Activated T-cell treated with anti-CD3 and anti-CD28 coated beads for 48 hours (primary cell): Measurements from ENCODE around the gene PALMD.
A peak's percentile ranks its signal among the peaks of the same experiment; 100 is the strongest.

Experiments used
- DNase-seq: peaks from one replicate; pipeline ENCODE4 v3.0.0-alpha.2; 2020; ENCODE audit warnings: low read depth

The PALMD gene

GRCh38 chr1:99697580-99697979 lies 51.7 kb downstream of the PALMD start:
- DNase-seq, result no peak

- no peak for DNase-seq
Measured at GRCh38 chr1:99700020-99700419, 54.1 kb downstream of the PALMD start.

- DNase-seq, result no peak
Measured at GRCh38 chr1:99702221-99702620, 56.3 kb downstream of the PALMD start.

- no peak for DNase-seq
Measured at GRCh38 chr1:99704356-99704816, 58.5 kb downstream of the PALMD start.

GRCh38 chr1:99705385-99705784 lies 59.5 kb downstream of the PALMD start:
- DNase-seq, result no peak

GRCh38 chr1:99707535-99708142 lies 61.7 kb downstream of the PALMD start:
- peak; percentile 42 for DNase-seq

GRCh38 chr1:99710994-99711393 lies 65.1 kb downstream of the PALMD start:
- no peak for DNase-seq

- no peak for DNase-seq
Measured at GRCh38 chr1:99713006-99713405, 67.1 kb downstream of the PALMD start.

GRCh38 chr1:99717005-99717404 lies 71.1 kb downstream of the PALMD start:
- no peak for DNase-seq

- DNase-seq, result no peak
Measured at GRCh38 chr1:99723251-99723650, 77.3 kb downstream of the PALMD start.

GRCh38 chr1:99725996-99726395 lies 80.1 kb downstream of the PALMD start:
- DNase-seq, result no peak

- no peak for DNase-seq
Measured at GRCh38 chr1:99726407-99726806, 80.5 kb downstream of the PALMD start.

- no peak for DNase-seq
Measured at GRCh38 chr1:99726818-99727217, 80.9 kb downstream of the PALMD start.

- DNase-seq, result no peak
Measured at GRCh38 chr1:99727575-99728185, 81.8 kb downstream of the PALMD start.

GRCh38 chr1:99728494-99729235 lies 82.8 kb downstream of the PALMD start:
- DNase-seq, result no peak

- DNase-seq, result no peak
Measured at GRCh38 chr1:99731384-99731783, 85.5 kb downstream of the PALMD start.

GRCh38 chr1:99735852-99736251 lies 89.9 kb downstream of the PALMD start:
- no peak for DNase-seq

GRCh38 chr1:99737016-99737415 lies 91.1 kb downstream of the PALMD start:
- no peak for DNase-seq

- DNase-seq, result no peak
Measured at GRCh38 chr1:99738858-99739465, 93.0 kb downstream of the PALMD start.

GRCh38 chr1:99740141-99740540 lies 94.2 kb downstream of the PALMD start:
- no peak for DNase-seq
